GM21528 (cell line): Measurements from ENCODE around the gene DSG1.
"Not testable (repeated sequence)": the region's sequence is repeated elsewhere in the genome, so short reads cannot be mapped to it uniquely, and the experiment has no call there.

Source experiments
- ATAC-seq: cut with Tn5 transposase; IDR thresholded peaks from one replicate; pipeline ENCODE4 v1.9.1; 2021; ENCODE audit warnings: mild to moderate bottlenecking, moderate library complexity; ENCODE audit not compliant: unreplicated experiment, low FRiP score

The DSG1 gene

DNA sequence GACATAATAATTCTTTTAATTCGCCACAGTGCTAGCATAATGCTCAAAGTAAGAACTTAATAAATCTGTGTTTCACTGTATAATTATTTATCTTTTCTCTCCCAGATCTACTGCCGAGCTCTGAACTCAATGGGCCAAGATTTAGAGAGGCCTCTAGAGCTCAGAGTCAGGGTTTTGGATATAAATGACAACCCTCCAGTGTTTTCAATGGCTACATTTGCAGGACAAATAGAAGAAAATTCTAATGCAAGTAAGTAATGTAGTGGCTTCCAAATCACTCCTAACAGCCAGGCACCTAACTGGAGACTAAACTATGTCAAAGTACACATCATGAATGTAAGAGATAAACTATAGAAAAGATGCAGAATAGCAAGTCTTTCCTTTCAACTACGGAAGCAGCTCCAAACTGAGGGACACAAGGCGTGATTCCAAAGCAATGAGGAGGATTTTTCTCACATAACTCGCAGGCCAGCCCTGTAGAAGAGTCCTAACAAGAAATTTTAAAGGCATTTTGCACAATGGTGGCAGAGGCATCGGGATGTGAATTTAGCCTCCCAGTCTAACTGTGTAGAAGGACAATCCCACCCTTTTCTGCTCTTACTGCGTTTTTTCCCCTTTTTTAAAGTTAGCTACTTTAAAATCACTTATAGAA is 12.0 kb downstream of the DSG1 start:
- ATAC-seq: no peak

GRCh38 chr18:31343454-31343853 is 25.5 kb downstream of the DSG1 start:
- ATAC-seq: no peak

- ATAC-seq: not testable (repeated sequence)
Observed at GRCh38 chr18:31353336-31353735, 35.4 kb downstream of the DSG1 start.

DNA sequence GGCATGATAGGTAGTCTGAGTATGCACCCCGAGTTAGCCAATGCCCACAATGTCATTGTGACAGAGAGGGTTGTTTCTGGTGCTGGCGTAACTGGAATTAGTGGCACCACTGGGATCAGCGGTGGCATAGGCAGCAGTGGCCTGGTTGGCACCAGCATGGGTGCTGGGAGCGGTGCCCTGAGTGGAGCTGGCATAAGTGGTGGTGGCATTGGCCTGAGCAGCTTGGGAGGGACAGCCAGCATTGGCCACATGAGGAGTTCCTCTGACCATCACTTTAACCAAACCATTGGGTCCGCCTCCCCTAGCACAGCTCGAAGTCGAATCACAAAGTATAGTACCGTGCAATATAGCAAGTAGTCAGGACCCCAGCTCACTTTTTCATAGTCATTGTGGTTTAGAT is 37.0 kb downstream of the DSG1 start:
- no peak for ATAC-seq

- ATAC-seq: no peak
Observed at GRCh38 chr18:31356025-31356424, 38.1 kb downstream of the DSG1 start.

DNA sequence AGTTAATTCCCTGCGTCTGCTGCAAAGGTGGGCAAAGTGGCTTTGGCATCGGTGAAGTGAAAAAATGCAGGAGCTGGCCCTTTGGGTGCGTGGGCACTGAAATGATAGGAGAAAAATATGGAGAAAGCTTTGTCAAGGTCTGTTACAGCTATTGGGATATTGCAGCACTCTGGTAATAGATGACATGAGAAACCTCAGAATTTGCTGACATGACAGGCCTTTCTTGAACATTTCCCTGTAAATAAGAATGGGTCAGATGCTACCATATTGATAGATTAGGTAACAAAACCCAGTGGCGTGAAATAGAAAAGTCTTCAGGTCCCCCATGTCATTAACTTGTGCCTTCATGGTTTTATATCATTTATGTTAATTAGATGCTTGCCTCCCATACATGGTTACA is 46.2 kb downstream of the DSG1 start:
- ATAC-seq: no peak

DNA sequence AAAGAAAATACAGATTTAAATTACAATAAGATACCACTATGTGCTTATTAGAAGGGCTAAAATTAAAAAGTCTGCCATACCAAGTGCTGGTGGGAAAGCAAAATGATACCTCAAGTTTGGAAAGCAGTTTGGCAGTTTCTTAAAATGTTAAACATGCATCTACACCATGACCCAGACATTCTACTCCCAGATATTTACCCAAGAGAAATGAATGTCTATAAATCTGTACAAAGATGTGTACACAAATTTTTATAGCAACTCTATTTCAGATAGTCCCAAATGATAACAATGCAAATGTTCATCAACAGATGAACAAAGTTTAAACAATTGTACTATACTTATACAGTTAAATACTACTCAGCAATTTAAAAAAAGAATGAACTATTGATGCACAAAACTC is 51.5 kb downstream of the DSG1 start:
- ATAC-seq: no peak

DNA sequence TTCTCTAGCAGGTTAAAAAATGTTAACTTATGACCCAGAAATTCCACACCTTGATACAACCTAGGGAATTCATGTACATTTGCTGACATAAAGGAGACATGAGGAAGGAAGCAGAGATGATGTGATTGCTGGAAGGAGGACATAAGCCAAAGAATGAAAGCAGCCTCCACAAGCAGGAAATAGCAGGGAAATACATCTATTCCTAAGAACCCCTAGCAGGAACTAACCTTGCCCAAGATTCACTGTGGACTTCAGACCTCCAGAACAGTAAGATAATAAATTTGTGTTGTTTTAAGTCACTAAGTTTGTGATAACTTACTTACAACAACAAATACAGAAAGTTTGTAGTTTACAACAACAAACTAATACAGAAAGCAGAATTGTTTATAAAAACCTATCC is 54.0 kb downstream of the DSG1 start:
- ATAC-seq: no peak

DNA sequence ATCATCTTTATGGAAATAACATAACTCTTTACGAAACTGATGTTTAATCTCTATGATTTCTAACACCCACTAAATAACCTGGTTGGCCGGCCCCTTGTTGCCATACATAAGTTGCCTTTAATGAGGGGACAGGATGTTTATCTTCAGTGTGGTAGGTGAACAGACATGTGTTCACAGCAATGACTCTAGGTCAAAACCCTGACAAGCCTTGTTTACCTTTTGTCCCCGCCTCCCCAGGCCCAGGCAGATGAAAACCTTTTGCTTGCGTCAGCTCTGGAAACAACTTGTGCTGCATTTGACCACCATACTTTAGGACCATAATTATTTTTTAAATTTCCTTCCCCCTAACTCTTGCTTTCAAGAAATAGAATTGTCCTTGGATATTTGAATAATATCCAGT is 55.7 kb downstream of the DSG1 start:
- no peak for ATAC-seq

GRCh38 chr18:31376477-31376876 is 58.5 kb downstream of the DSG1 start, which contains the start of gene DSG4:
DSG4 (plus strand) TSS chr18:31376777; CDS start chr18:31376912, 135 bp downstream.
- no peak for ATAC-seq

- ATAC-seq: no peak
Observed at GRCh38 chr18:31380912-31381311, 63.0 kb downstream of the DSG1 start.

DNA sequence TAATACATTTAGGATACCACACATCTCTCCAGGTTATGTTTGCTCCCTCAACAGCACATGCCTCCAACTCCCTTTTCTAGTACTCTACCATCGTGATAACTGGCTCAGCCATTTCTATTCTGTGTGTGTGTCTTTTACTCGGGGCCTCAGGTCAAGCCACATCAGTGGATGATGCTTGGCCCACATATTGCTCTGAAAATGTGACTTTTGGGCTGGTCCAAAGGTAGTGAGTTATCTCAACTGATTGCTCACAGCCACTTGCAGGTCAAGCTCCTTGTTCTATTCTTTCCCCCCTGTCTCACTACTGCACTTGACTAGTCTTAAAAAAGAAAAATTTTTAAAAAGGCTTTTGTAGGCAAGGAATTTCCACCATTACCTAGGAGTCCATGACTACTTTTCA is 64.1 kb downstream of the DSG1 start:
- no peak for ATAC-seq

DNA sequence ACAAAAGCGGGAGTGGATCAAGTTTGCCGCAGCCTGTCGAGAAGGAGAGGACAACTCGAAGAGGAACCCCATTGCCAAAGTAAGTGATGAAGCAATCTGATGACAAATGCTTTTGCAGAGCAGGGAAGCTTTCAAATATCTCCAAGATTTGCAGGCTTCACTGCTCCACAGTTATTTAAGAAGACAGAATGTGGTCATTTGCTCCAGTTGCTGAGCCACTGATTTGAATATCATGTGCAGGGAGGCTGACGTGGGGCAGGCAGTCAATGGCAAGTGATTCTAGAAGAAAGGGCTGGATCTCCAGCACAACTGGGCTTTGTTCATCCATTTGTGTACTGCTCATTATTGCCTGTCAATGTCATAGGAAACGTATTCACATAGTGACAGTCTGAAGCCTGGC is 68.8 kb downstream of the DSG1 start:
- no peak for ATAC-seq

- ATAC-seq: no peak
Observed at GRCh38 chr18:31393286-31393685, 75.3 kb downstream of the DSG1 start.

DNA sequence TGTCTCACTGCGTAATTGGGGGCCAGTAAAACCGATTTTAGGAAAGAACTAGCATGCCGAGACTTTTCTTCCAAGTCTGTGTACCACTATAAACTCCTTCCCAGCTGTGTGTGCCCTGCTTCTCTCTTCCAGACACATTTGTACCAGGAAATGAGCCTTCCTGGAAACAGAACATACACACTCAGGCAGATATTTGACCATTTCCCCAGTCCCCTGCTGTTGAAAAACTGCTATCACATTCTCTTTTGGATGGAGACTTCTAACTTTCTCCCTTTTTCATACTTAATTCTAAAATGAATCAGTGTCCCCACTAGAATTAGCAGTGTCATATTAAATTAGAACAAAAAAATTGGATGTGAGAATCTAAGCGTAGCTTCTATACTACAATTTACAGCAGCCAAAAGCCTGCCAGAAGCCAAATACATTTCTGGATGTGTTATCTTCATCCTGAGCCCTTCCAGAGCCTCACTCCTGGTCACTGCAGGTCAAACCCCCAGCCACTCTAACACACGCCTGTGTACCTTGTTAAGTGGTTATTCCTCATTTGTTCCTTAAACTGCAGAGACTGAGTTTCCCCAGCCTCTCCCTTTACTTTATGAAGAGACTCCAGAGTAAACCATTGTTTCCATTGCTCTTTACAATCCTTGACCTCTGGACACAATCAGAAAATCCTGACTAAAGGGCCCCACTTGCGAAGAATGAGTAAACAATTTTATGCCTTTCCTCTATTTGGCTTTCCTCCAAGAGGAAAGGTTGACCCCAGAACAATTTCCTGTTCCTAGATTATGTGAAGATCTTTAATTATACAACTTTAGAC is 79.0 kb downstream of the DSG1 start:
- ATAC-seq: no peak

GRCh38 chr18:31398191-31398590 is 80.2 kb downstream of the DSG1 start:
- no peak for ATAC-seq

DNA sequence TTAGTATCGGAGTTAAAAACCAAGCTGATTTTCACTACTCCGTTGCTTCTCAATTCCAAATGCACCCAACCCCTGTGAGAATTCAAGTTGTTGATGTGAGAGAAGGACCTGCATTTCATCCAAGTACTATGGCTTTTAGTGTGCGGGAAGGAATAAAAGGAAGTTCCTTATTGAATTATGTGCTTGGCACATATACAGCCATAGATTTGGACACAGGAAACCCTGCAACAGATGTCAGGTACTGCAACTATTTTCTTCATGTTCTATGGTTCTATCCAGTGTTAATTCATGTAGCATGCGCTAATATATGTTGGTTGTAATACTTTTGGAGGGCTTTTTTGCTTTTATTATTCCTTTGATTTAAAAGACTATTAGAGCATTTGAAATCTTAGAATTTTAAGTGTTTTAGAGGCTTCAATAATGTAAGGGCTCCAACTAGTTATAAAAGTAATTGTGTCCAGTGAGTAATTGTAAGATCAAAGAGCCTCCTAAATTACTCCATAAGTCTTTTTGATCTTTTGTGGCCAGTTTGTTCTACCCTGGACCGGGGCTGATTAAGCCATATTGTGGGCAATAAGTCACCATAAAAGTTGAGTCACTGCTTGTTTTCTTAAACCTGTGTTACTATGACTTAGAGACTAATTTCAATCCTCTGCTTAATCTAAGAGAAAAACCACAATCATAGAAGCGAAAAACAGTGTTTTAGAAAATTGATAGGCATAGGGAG is 81.5 kb downstream of the DSG1 start:
- no peak for ATAC-seq

DNA sequence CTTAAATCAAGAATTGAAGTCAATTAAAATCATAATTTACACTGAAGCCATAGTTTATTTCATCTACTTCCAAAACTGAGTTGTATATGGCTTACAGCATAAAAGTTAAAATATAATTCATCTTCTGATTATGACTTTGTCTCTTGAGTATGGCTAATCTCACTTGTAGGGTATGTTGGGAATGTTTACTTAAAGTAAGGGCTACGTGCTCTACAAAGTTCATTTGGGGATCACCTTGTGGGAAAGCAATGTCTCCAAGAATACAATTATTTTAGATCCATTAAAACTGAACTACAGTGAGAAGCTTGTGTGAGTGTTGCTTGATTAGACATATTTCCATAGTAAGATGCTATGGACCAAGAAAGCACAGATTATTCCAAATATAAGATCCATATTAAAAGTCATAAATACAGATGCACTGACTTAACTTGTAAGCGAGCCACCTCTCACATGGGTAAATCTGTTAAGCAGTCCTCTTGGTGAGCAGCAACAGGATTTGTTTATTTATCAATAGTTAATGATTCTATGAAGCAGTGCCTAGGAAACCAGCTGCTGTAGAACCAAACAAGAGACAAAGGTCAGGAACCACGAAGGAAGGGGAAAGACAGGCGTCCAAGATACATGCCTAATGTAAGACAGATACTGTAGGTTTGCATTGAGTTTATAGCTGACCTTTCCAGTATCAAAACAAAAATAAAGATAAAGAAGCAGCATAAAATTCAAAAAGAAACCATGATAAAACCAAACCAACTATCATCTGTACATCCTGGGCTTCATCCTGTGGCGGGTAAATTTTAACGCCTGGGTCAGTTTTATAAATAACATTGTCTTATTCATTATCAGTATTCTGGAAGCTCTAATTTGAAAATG is 83.4 kb downstream of the DSG1 start:
- no peak for ATAC-seq

DNA sequence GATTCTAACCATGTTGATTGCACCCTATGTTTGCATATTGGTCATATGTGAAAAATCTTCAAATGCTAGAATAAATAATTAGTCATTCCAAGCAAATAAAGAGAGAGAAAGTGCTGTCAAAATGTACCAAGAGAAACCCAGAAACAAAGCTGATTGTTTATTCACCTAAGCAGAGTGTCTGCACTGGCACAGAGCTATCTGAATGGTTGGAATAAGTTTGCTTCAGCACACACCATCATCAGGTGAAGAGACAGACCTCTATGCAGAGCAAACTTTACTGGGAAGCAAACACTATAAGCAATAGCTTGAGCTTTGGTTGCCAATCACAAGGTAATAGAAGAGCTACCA is 84.0 kb downstream of the DSG1 start:
- ATAC-seq: no peak

- no peak for ATAC-seq
Observed at GRCh38 chr18:31403409-31403808, 85.4 kb downstream of the DSG1 start.
